Activated CD8-positive, alpha-beta memory T cell treated with anti-CD3 and anti-CD28 coated beads for 24 hours (primary cell): ENCODE data around the gene BNC2.

ENCODE experiments used
- DNase-seq: peaks from one replicate; pipeline ENCODE4 v3.0.0-alpha.2; 2020

BNC2 gene

GRCh38 chr9:16705111-16705604 is 165.3 kb downstream of the BNC2 start:
- no peak for DNase-seq

GRCh38 chr9:16704116-16705110 is 166.1 kb downstream of the BNC2 start:
- no peak for DNase-seq

GRCh38 chr9:16701347-16701746 is 169.1 kb downstream of the BNC2 start:
- no peak for DNase-seq

- no peak for DNase-seq
Measured at GRCh38 chr9:16693616-16694015, 176.9 kb downstream of the BNC2 start.

GRCh38 chr9:16690628-16691027 is 179.8 kb downstream of the BNC2 start:
- DNase-seq = no peak

- DNase-seq = no peak
Measured at GRCh38 chr9:16690205-16690604, 180.3 kb downstream of the BNC2 start.

- no peak for DNase-seq
Measured at GRCh38 chr9:16689351-16689938, 181.0 kb downstream of the BNC2 start.

- no peak for DNase-seq
Measured at GRCh38 chr9:16688814-16689213, 181.7 kb downstream of the BNC2 start.

GRCh38 chr9:16687678-16688369 is 182.6 kb downstream of the BNC2 start:
- DNase-seq = no peak

- no peak for DNase-seq
Measured at GRCh38 chr9:16683326-16683725, 187.1 kb downstream of the BNC2 start.

- no peak for DNase-seq
Measured at GRCh38 chr9:16682273-16682672, 188.2 kb downstream of the BNC2 start.

- DNase-seq = no peak
Measured at GRCh38 chr9:16681652-16681987, 188.8 kb downstream of the BNC2 start.

- no peak for DNase-seq
Measured at GRCh38 chr9:16680975-16681651, 189.4 kb downstream of the BNC2 start.

GRCh38 chr9:16680541-16680940 is 189.9 kb downstream of the BNC2 start:
- DNase-seq = no peak

GRCh38 chr9:16679327-16679821 is 191.1 kb downstream of the BNC2 start:
- DNase-seq = no peak

- DNase-seq = no peak
Measured at GRCh38 chr9:16676519-16676918, 194.0 kb downstream of the BNC2 start.

- DNase-seq = no peak
Measured at GRCh38 chr9:16675131-16675530, 195.3 kb downstream of the BNC2 start.

GRCh38 chr9:16673171-16673570 is 197.3 kb downstream of the BNC2 start:
- no peak for DNase-seq

- no peak for DNase-seq
Measured at GRCh38 chr9:16672501-16672900, 198.0 kb downstream of the BNC2 start.

GRCh38 chr9:16671591-16672137 is 198.8 kb downstream of the BNC2 start:
- no peak for DNase-seq

- no peak for DNase-seq
Measured at GRCh38 chr9:16670791-16671190, 199.7 kb downstream of the BNC2 start.

GRCh38 chr9:16668734-16669295 is 201.7 kb downstream of the BNC2 start:
- no peak for DNase-seq
